Cardiac fibroblast (primary cell): ENCODE data around the gene IFIT1B.

Experiments used
- DNase-seq, 2 donors: peaks; one replicate each; pipeline versions ENCODE4 v3.0.0 to v3.0.0-alpha.2; 2010; ENCODE audit warnings: low read depth in 2 of 2
- H3K4me3 ChIP-seq, 2 donors: replicated peaks in 1 of 2; 1 replicate in 1 of 2; 2 replicates in 1 of 2; pipeline ENCODE4 v1.5.1; 2011; ENCODE audit warnings: low read depth in 2 of 2, low read length in 2 of 2, mild to moderate bottlenecking in 2 of 2, moderate library complexity in 1 of 2
- CTCF ChIP-seq: IDR thresholded peaks from one replicate; pipeline ENCODE4 v1.5.1; 2011; ENCODE audit warnings: low read depth, mild to moderate bottlenecking, low read length, inconsistent platforms

Gene IFIT1B

DNA sequence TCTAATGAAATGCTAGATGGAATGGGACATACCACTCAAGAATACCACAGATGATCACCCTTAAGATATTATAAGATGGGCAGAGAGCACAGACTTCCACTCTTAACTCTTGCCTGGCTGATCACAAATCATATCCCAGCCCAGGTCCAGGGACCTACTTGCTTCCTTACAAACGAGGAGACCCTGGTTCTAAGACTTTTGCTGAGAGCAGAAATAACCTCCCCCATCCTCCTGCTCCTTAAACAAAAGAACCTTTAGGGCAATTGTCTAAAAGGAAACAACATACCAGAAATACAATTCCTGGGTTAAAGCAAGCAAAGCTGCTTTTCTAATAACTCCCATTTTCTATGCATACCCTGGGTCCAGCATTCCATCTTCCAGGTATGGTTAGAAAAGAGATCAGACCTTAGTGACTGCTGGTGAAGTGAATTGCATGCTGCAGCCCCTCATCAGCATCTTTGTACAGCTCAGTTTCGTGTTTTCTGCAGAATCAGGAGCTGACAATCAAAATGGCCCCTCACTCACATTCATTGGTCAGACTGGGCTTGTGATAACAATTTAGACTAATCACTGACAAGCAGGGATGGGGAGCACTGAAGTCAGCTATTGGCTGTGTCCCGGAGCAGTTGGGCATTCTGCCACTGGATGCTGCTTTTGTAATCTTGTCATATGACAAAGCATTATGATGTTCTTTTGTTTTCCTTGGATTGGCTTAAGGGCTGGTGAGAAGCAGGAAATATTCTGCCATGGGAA lies 35.5 kb upstream of the IFIT1B start:
- peak; percentile 88 to 96 for DNase-seq
- TF ChIP-seq CTCF = no peak
- H3K4me3 ChIP-seq = peak overlapping the region in 1 of 2 donors; percentile 16

DNA sequence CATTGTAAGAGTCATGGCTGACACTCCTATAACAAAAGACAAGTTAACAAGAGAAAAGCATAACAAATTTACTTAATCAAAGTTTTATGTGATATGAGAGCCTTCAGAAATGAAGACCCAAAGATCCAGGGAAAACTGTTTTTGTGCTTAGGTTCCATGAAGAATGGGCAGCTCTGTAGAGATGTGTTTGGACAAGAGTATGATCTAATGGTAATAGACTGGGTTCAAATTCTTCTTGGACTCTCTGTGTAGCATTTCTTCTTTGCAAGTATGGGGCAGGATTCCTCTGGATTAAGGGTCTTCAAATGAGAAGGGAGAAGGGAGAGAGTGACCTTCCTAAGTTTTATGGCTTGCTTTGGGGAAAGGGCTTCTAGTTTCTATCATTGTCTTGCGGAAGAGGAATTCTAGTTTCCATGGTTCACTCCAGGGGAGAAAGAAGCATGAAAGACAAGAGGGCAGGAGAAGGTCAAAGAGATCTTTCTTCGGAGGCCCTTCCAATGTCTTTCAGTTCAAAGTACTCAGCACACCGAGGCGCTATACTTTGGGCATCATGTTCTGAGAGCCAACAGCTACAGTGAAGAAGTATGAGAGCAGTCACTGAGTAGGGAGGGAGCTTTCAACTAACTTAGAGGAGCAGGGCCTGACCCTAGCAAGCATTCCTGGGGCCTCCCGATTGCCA lies 34.6 kb upstream of the IFIT1B start:
- TF ChIP-seq CTCF = no peak
- no peak for DNase-seq
- no peak overlapping the region for H3K4me3 ChIP-seq

GRCh38 chr10:89344156-89344555 lies 33.7 kb upstream of the IFIT1B start:
- no peak overlapping the region for H3K4me3 ChIP-seq
- no peak for DNase-seq
- TF ChIP-seq CTCF = no peak

- no peak overlapping the region for H3K4me3 ChIP-seq
- DNase-seq = no peak
- TF ChIP-seq CTCF = no peak
Measured at GRCh38 chr10:89345367-89346000, 32.4 kb upstream of the IFIT1B start.

- no peak for TF ChIP-seq CTCF
- no peak overlapping the region for H3K4me3 ChIP-seq
- peak; percentile 79 to 86 for DNase-seq
Measured at GRCh38 chr10:89346405-89347254, 31.2 kb upstream of the IFIT1B start.

GRCh38 chr10:89347701-89348457 lies 30.0 kb upstream of the IFIT1B start:
- no peak for DNase-seq
- H3K4me3 ChIP-seq = no peak overlapping the region
- no peak for TF ChIP-seq CTCF
